HEK293T (cell line): ENCODE measurements around the gene GTPBP6.

Source experiments
- BHLHE40 ChIP-seq: fragments of 450-650 bp; IDR thresholded peaks from 2 replicates; pipeline ENCODE4 v1.6.1; 2016; ENCODE audit warnings: mild to moderate bottlenecking, moderate library complexity, borderline replicate concordance
- ELF4 ChIP-seq: fragments of 450-650 bp; IDR thresholded peaks from 2 replicates; pipeline ENCODE4 v1.6.1; 2017; ENCODE audit warnings: antibody characterized with exemption
- FOXM1 ChIP-seq: fragments of 450-650 bp; IDR thresholded peaks from 2 replicates; pipeline ENCODE4 v1.6.1; 2017; ENCODE audit warnings: mild to moderate bottlenecking, borderline replicate concordance

DNA sequence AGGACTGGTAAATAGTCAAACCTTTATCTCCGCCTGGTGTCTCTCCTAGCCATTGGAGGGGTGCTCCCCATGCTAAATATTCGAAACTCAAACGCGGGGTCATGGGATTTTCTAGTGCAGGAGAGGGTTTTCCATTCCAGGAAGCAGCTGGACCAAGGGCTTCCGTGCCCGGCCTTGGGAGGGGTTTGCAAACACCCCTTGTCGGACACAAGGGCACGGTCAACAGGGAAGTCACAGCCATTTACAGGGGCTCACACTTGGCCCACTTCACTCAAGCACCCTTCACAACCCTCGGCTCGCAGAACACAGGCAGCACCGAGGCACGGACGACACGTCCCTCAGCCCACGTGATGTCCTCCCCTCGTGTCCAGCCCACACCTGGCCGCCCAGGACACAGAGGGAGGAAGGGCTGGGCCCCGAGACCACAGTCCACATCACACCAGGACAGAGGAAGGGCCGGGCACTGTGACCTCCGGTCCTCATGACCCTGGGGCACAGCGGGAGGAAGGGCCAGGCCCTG is 47.7 kb downstream of the GTPBP6 start:
- no peak for TF ChIP-seq FOXM1
- TF ChIP-seq BHLHE40 = no peak
- TF ChIP-seq ELF4 = no peak
